Hepatocyte (in vitro differentiated cells): ENCODE measurements around the gene RHOH.

Experiments
- EZH2 ChIP-seq: fragments of 200-600 bp; sonication (generic); IDR thresholded peaks from 2 replicates; pipeline ENCODE4 v1.6.1; 2016; ENCODE audit warnings: antibody characterized with exemption, mild to moderate bottlenecking, borderline replicate concordance
- EZH2phosphoT487 ChIP-seq: fragments of 200-600 bp; sonication (generic); IDR thresholded peaks from one replicate; pipeline ENCODE4 v1.6.1; 2018; ENCODE audit warnings: antibody characterized with exemption, mild to moderate bottlenecking, low read depth, moderate library complexity; ENCODE audit not compliant: unreplicated experiment, severe bottlenecking
- TF ChIP-seq, protein P1 (sequence below): fragments of 200-600 bp; sonication (generic); IDR thresholded peaks from 2 replicates; pipeline ENCODE4 v1.5.1; 2016; ENCODE audit warnings: antibody characterized with exemption, mild to moderate bottlenecking; ENCODE audit not compliant: poor library complexity

- TF ChIP-seq EZH2phosphoT487 (no peak), EZH2 (no peak)
- TF ChIP-seq, protein P1, sequence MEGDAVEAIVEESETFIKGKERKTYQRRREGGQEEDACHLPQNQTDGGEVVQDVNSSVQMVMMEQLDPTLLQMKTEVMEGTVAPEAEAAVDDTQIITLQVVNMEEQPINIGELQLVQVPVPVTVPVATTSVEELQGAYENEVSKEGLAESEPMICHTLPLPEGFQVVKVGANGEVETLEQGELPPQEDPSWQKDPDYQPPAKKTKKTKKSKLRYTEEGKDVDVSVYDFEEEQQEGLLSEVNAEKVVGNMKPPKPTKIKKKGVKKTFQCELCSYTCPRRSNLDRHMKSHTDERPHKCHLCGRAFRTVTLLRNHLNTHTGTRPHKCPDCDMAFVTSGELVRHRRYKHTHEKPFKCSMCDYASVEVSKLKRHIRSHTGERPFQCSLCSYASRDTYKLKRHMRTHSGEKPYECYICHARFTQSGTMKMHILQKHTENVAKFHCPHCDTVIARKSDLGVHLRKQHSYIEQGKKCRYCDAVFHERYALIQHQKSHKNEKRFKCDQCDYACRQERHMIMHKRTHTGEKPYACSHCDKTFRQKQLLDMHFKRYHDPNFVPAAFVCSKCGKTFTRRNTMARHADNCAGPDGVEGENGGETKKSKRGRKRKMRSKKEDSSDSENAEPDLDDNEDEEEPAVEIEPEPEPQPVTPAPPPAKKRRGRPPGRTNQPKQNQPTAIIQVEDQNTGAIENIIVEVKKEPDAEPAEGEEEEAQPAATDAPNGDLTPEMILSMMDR: no peak
Measured at GRCh38 chr4:40199179-40199670, 2.4 kb downstream of the RHOH start.
